HG03575 (cell line): Measurements from ENCODE around the gene MNT.

Experiments used
- ATAC-seq: cut with Tn5 transposase; IDR thresholded peaks from one replicate; pipeline ENCODE4 v1.9.1; 2021; ENCODE audit not compliant: unreplicated experiment, insufficient number of reproducible peaks, low FRiP score; ENCODE audit errors: extremely low read depth

MNT gene

DNA sequence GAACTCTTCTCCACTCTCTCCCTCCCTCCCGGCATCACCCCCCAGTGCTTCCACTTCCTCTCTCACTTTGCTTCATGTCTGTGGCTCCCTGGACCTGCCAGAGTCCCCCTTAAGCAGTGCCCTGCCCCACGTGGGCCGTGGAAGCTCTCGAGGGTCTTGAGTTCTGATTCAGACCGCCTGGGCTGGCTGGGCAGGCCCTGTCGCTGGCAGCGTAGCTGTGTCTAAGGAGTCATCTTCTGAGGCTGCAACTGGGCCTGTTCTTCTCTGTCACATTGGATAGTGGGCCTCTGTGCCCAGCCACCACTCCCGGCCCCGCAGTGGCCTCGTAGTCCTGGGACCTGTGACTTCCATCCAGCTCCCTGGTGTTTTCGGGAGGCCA is 30.7 kb downstream of the MNT start:
- ATAC-seq: no peak

DNA sequence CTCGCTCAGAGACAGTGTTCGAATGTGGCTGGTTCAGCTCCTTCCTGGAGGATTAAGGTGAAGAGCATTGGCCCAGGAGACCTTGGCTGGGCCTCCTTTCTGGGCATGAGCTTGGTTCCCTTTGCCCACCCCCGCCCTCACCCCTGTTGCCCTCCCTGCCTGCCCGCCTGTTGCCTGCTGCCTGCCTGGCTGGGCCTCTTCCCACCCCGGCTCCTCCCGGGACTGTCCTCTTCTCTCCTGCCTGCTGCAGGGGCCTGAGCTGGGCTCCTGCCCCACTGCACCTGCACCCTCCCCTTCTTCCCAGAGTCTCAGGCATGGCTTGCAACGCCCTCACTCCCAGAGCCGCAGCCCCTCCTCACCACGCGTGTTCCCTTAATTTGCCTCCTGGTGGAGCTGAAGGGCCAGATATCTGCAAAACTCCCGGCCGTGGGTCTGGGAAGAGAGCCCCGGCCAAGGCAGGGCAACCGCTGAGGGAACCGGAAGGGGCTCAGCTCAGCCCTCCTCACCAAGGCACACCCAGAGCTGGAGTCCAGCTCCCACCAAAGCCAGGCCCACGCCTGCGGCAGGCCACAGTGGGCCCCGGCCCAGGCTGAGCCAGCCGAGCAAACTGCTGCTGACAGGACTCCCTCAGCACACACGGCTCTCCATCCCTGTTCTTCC is 31.2 kb downstream of the MNT start:
- no peak for ATAC-seq

DNA sequence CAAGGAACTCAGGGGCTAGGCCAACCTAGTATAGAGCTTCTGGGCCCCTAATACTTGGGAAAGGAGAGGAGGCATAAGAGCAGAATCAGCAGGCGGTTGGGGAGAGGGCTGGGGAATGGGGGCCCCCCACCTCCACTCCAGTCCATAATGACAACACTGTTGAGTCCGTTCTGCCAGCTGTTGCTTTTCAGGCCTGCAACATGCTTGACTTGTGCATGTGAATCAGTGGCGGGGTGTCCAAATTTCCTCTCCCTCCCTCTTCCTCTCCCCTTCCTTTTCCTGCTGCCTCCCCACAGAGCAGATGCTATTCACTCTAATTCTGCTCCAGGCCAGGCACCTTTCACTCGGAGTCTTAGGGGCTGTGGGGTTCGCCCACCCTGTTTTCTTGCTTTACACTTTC is 31.8 kb downstream of the MNT start:
- no peak for ATAC-seq

DNA sequence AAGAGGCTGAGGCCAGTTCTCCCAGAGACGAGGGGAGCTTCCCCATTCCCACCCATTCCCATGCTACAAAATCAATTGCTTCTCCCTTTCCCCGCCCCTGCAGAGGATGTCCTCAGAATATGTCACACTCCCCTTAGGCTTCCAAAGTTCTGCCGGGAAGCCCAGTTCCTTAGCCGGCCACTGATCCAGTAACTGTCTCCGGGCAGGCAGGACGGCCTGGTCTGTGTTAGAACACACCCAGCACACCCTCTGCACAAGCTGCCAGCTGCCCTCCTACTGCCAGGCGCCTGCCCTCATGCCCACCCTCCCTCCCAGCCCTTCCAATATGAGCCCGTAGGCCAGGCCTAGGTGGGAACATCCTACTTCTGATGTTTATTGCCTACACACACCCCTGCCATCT is 32.5 kb downstream of the MNT start:
- ATAC-seq: no peak

DNA sequence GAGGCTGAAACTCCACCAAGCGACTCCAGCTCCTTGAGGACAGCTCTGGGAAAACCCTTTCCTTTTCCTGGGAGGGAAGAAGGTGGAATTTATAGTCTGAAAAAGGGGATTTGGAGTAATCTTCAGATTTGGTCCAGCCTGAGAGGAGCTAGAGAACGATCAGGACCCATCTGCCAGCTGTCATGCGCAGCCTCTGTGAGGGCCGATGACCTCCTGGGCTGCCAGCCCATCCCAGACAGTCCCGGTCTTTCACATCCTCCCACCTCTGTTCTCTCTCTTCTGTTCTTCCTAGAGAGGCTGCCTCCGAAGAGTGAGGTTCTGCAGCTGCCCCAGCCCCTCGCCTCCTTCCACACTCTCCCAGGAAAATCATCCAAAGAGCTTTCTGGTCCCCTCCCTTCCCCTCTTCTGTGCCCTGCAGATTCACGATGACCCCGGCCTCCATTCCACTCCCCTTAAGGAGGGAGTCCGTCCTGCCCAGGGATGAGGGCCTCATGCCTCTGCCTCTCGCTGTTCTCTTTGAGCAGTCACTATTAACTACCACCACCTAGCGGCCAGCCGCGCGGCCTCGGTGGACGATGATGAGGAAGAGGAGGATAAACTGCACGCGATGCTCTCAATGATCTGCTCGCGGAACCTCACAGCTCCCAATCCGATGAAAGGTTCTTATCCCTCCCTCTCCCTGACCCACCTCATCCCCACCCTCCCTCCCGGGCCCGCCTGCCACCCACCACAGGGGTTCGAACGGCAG is 33.9 kb downstream of the MNT start:
- no peak for ATAC-seq

DNA sequence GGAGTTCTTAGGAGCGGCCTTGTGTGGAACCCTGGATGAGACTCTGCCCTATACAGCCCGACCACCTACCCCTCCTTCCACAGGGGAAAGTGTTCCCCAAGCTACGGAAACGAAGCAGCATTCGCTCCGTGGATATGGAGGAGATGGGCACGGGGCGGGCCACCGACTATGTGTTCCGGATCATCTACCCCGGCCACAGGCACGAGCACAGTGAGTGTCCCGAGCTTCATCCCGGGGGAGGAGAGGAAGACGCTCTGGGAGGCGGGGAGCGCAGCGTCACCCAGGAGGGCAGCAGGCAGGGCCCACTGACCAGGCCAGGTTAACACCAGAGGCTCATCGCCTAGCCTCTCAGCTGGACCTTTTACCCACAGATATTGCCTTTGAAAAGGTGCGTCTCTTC is 35.7 kb downstream of the MNT start:
- no peak for ATAC-seq

DNA sequence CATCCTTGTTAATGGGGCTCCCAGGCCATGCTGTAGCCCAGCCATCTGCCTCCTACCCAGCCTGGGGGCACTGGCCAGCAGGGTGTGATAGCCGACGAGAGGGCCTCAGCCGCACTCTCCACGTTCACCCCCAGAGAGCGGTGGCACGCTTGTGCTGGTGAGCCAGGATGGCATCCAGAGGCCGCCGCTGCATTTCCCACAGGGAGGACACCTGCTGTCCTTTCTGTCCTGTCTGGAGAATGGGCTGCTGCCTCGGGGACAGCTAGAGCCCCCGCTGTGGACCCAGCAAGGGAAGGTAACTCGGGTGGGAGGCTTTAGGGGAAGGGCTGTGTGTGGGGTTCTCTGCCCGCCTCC is 36.1 kb downstream of the MNT start:
- no peak for ATAC-seq

DNA sequence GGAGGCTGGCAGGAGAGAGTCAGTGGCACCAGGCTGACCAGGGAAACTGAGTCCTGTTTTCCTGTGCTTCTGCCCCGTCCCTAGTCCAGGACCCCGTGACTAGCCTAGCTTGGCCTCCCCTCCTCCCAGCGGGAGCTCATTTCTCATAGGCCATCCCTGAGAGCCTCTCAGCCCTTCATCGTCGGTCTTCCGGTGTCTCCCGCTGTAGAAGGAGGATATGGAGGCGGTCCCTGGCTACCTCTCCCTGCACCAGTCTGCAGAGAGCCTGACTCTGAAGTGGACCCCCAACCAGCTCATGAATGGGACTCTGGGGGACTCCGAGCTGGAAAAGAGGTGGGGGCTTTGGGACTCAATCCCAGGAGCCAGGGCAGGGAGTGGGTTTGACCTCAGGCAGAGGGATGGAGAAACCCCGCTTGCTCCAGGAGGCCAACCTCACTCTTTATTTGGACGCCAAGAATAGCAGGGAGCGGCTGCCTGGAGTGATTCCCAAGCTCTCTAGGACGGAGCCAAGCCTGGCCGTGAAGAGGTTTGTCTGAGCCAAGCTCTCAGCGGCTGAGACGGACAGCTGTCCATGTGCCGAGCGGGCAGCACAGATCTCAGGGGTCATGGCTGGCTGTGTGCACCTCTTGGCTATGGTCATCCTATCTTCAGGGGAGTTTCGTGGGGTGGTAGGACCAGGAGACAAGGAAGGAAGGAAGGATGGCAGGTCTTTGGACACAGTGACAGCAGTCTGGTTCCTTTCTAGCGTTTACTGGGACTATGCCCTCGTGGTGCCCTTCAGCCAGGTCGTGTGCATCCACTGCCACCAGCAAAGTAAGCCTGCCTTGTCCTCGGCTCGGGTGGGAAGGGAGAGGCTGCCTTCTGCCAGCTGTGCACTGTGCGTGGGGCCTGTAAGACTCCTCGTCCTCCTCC is 36.8 kb downstream of the MNT start:
- ATAC-seq: no peak

DNA sequence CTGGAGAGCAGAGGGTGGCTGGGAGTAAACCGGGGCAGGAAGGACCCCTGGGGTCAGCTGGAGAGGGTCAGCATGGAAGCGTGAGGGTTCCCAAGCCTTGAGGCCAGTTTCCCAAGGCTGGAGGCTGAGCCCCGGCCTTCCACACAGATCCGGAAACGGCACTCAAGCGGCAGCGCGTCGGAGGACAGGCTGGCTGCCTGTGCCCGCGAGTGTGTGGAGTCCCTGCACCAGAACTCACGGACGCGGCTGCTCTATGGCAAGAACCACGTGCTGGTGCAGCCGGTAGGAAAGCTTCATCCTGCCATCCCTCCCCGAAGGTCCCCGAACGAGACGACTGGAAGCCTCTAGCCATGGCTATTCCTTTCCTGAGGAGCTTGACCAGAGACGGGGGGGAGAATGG is 37.5 kb downstream of the MNT start:
- ATAC-seq: no peak

DNA sequence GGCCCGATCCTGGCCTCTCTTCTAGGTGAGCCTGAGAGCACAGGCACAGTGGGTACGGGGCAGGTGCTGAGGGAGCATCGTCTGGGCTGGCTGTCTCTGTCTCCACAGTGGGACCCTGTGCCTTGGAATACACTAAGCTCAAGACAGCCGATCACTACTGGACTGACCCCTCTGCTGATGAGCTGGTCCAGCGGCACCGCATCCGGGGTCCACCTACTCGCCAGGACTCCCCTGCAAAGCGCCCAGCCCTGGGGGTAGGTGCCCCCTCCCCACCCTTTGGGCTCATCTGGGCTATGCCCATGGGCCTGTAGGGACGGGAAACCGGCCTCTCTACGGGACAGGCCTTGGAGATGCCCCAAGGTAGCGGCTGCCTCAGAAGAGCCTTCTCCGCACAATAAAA is 38.0 kb downstream of the MNT start:
- ATAC-seq: no peak

DNA sequence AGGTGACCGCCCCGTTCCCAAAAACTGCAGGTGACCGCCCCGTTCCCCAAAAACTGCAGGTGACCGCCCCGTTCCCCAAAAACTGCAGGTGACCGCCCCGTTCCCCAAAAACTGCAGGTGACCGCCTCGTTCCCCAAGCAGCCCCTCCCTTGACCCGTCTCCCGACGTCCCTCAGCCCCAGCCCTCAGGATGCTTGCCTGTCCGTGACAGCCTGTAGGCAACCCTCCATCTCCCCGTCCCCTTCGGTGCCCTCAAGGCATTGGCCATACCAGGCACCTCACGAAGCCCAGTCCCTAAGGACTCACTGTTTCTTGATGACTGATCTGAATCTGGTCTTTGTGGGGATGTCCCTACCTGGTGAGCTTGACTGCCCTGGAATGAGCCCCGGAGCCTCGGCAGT is 38.4 kb downstream of the MNT start:
- ATAC-seq: no peak

DNA sequence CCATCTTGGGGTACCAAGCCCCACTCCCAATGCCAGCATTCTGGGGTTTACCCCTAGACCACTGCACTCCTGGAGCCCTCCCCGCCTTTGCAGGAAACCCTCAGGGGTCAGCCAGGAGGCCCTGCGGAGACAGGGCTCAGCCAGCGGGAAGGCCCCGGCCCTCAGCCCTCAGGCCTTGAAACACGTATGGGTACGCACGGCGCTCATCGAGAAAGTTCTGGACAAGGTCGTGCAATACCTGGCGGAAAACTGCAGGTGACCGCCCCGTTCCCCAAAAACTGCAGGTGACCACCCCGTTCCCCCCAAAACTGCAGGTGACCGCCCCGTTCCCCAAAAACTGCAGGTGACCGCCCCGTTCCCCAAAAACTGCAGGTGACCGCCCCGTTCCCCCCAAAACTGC is 38.8 kb downstream of the MNT start:
- no peak for ATAC-seq

DNA sequence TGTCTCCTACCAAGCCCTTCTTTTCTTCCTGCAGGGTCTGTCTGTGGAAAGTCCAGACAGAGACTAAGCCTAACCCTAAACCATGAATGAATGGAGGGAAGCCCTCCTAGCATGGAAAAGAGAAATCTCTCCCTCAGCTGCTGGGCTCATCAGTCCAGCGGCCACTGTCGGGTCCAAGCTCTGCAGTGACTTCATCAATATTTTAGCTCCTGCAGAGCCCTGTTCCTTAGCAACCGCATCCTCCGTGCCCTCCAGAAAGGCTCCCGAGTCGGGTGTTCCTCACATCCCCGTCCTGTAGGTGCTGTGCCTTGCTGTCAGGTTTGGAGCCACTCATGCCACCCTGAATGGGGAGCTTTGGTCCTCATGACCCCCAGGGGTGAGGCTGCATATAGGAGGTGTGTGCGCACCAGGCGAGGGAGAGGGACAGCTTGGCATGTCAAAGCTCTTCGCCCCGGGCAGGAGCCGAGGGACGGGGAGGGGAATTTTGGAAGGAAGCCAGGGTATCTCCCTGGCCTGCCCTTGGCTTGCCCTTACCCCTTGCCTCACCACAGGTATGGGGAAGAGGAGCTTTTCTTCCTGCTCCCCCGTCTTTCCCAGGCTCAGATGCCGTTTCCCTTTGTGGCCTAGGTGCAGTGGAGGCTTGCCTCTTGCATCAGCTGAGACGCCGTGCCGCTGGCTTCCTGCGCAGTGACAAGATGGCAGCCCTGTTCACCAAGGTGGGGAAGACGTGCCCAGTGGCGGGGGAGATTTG is 39.7 kb downstream of the MNT start:
- ATAC-seq: no peak

DNA sequence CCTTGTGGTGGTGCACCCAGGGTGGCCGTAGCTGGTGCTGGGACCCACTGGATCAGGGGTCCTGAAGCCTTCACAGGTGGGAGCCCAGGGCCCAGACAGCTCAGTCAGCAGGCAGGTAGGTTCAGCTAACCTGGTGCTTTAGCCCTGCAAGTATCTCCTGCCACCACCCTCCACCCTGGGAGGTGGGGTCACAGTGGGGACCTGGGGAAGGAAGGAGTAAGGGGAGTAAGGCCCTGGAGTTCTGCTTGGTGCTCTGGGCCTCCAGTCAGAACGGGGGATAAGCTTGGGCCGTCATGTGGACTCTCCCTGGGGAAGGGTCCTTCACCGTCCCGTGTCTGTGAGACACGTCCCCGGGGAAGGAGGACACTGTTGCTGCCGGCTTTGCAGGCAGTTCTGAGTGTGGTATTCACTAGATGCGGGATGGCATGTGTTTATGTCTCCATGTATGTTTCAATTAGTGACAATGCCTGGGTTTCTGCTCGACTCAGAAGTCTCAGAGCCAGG is 42.9 kb downstream of the MNT start:
- ATAC-seq: no peak

DNA sequence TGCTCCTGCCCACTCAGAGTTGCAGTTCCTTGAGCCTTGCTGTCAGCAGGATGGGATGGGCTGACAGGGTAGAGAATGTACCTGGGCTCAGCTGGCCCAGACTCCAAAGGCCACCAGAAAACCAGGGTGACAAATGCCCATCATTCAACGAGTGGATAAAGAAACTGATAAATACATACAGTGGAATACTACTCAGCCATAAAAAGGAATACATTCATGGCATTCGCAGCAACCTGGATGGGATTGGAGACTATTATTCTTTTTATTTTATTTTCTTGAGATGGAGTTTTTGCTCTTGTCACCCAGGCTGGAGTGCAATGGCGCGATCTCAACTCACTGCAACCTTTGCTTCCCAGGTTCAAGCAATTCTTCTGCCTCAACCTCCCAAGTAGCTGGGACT is 43.6 kb downstream of the MNT start:
- ATAC-seq: no peak

DNA sequence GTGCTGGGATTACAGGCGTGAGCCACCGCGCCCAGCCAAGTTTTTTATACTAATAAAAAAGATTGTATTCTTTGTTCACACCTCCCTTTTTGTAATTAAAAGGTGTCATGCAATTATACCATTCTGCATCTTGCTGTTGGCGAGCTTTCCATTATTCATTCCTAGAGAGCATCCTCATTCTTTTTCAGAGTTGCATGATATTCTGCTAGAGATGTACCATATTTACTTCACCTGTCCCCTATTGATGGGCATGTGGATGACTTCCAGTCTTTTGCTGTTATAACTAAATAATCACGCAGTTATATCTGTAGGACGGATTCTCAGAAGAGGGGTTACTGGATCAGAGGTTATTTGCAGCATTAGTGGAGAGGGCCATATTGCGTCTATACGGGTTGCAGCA is 46.5 kb downstream of the MNT start:
- ATAC-seq: no peak

DNA sequence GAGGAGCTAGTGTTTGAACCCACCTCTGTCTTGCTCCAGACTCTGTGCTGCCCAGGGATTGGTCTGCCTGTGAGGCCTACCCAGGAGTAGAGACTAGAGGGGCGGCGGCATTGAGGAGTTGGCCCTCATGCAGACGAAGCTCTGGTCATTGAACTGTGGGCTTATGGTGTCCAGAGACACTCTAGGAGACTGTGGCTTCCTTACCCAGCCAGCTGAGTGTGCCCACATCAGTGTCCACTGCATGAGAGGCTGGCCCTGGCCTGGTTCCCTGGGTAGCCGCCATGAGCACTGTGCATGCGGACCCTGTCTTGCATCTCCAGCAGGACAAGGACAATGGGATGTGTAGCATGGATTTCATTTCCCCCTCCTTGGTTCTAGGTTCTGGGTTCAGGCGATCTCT is 49.6 kb downstream of the MNT start:
- ATAC-seq: no peak

DNA sequence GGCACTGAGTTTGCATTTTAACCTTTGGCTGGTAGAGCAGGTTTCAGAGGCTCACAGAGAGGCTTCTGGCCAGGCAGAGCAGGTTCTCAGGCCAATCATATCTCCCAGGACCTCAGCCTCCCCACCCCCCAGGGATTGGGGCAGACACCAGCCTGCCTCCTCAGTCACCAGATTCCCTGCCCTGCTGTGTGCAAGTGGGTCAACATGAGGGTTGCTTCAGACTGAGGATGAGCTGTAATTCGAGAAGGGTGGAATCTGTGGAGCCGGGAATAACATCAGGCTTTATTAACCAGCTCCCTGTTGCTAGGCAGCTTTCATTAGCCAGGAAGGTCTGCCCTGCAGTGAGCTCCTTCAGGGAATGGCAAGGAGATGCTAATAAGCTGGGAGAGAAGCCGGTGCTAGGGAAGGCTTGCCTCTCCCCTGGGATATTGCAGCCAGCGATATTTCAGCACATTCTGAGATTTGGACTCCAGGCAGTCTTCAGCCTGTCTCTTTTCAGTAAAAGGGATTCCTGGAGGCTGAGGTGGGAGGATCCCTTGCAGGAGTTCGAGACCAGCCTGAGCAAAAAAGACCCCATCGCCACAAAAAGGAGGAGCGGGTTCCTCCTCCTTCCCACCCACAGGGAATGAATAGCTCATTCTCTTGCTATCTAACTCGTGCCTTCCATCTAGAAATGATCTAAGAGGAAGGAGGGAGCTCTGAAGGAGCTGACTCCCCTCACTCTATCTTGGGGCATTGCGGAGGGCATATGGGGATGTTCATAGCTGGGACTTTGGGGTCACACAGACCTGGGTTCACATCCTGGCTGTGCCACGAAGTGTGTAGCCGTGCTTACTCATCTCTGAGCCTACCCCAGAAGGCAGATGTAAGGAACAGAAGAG is 52.8 kb downstream of the MNT start:
- no peak for ATAC-seq
